Retinal pigment epithelial cell (primary cell): ENCODE data around the gene VPS33B.
A peak's percentile ranks its signal among the peaks of the same experiment; 100 is the strongest.
"Not testable (repeated sequence)": the region's sequence is repeated elsewhere in the genome, so short reads cannot be mapped to it uniquely, and the experiment has no call there.

ENCODE experiments used
- DNase-seq: peaks from one replicate; pipeline ENCODE4 v3.0.0-alpha.2; 2010; ENCODE audit warnings: low read depth
- H3K4me3 ChIP-seq: 2 replicates; pipeline ENCODE4 v1.5.1; 2011; ENCODE audit warnings: mild to moderate bottlenecking, low read length, control low read depth, moderate library complexity
- CTCF ChIP-seq: conservative IDR thresholded peaks from 2 replicates; pipeline ENCODE4 v1.5.1; 2011; ENCODE audit warnings: low read depth, low read length, control low read depth, inconsistent platforms

VPS33B gene

GRCh38 chr15:91031796-91032195 lies 9.4 kb upstream of the VPS33B start:
- DNase-seq, result no peak
- TF ChIP-seq CTCF, result no peak
- H3K4me3 ChIP-seq, result no peak overlapping the region

- TF ChIP-seq CTCF, result no peak
- H3K4me3 ChIP-seq, result no peak overlapping the region
- DNase-seq, result no peak
These were observed 5.3 kb upstream of the VPS33B start for GRCh38 chr15:91027677-91028076.

GRCh38 chr15:91023720-91024119 lies 1.3 kb upstream of the VPS33B start:
- no peak overlapping the region for H3K4me3 ChIP-seq
- no peak for TF ChIP-seq CTCF
- no peak for DNase-seq

- DNase-seq, result no peak
- no peak for TF ChIP-seq CTCF
- peak overlapping the region; percentile 99 for H3K4me3 ChIP-seq
These were observed 387 bp upstream of the VPS33B start for GRCh38 chr15:91022832-91023129.

- peak overlapping the region; percentile 99 for H3K4me3 ChIP-seq
- DNase-seq, result no peak
- TF ChIP-seq CTCF, result no peak
These were observed 799 bp downstream of the VPS33B start for GRCh38 chr15:91021516-91022074.

GRCh38 chr15:91018158-91018557 lies 4.2 kb downstream of the VPS33B start:
- no peak overlapping the region for H3K4me3 ChIP-seq
- TF ChIP-seq CTCF, result no peak
- DNase-seq, result no peak

GRCh38 chr15:91017716-91018115 lies 4.7 kb downstream of the VPS33B start:
- TF ChIP-seq CTCF, result no peak
- no peak for DNase-seq
- no peak overlapping the region for H3K4me3 ChIP-seq

GRCh38 chr15:91013701-91014100 lies 8.7 kb downstream of the VPS33B start:
- DNase-seq, H3K4me3 ChIP-seq: not testable (repeated sequence)
